ENCODE measurements around the gene FAM110A.

GRCh38 chr20:840858-841567, 7.5 kb downstream of the FAM110A start:
- TF ChIP-seq POLR2AphosphoS5 (IDR thresholded peaks at IDR 0.05; ENCODE audit: low read depth, low read length) (no peak), POLR2A (IDR thresholded peaks at IDR 0.05; ENCODE audit: low read depth, low read length) (no peak), TAF1 (IDR thresholded peaks at IDR 0.05; ENCODE audit: borderline replicate concordance, low read depth, low read length) (no peak)
